Right hindlimb (tissue), 1 donor: ENCODE data around the gene RFFL.

Experiments used
- DNase-seq: peaks from one replicate; pipeline ENCODE4 v3.0.0-alpha.2; 2018

Gene RFFL

DNA sequence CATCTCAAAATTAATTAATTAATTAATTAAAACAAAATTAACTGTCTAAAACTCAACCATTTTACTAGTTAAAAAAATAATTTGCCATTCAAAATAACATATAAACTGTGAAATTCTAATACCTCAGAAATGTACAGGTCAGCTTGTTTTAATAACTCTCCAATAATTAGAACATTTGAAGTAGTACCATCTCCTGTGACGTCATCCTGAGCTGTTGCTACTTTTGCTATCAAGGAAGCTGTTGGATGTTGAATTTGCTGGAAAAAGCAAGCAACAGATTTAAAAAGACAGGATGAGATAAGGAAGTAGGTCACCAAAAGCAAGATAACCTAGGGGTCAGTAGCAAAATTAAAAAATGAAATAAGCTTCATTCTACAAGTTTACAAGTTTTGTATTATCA lies 105.1 kb downstream of the RFFL start:
- DNase-seq, result no peak
